Bronchial epithelial cell (primary cell): ENCODE data around the gene MFRP. TPM values are rescaled to one million over a fixed set of nuclear protein-coding genes. Genes with fewer than 3 reads are reported as not detected.

Source experiments
- DNase-seq: peaks from one replicate; pipeline ENCODE4 v3.0.0-alpha.2; 2010; ENCODE audit warnings: low read depth
- FAIRE-seq: peaks from 2 replicates; lab custom pipeline; 2011; peaks lifted over from hg19 to GRCh38; lab: Jason Lieb, UNC
- H3K27me3 ChIP-seq: 2 replicates; pipeline ENCODE4 v1.5.1; 2011; ENCODE audit warnings: low read length; ENCODE audit not compliant: control insufficient read depth, insufficient read depth
- H3K36me3 ChIP-seq: 2 replicates; pipeline ENCODE4 v1.5.1; 2011; ENCODE audit warnings: low read length; ENCODE audit not compliant: control insufficient read depth, insufficient read depth
- H3K4me3 ChIP-seq: 2 replicates; pipeline ENCODE4 v1.5.1; 2011; ENCODE audit warnings: mild to moderate bottlenecking, low read depth, low read length, control low read depth
- total RNA-seq: library from RNA; depleted of rRNA; stranded (reverse); fragments of >200 nt; gene quantifications from 2 replicates; pipeline ENCODE4 v1.2.1, GENCODE V29; 2014
- TF ChIP-seq, protein P1 (sequence below): IDR thresholded peaks from 2 replicates; pipeline ENCODE4 v1.5.1; 2011; ENCODE audit warnings: mild to moderate bottlenecking, moderate library complexity, low read length, control low read depth, inconsistent platforms; ENCODE audit not compliant: insufficient read depth, severe bottlenecking

The MFRP gene
- total RNA-seq, 1 donor from 2014 or later: not detected

DNA sequence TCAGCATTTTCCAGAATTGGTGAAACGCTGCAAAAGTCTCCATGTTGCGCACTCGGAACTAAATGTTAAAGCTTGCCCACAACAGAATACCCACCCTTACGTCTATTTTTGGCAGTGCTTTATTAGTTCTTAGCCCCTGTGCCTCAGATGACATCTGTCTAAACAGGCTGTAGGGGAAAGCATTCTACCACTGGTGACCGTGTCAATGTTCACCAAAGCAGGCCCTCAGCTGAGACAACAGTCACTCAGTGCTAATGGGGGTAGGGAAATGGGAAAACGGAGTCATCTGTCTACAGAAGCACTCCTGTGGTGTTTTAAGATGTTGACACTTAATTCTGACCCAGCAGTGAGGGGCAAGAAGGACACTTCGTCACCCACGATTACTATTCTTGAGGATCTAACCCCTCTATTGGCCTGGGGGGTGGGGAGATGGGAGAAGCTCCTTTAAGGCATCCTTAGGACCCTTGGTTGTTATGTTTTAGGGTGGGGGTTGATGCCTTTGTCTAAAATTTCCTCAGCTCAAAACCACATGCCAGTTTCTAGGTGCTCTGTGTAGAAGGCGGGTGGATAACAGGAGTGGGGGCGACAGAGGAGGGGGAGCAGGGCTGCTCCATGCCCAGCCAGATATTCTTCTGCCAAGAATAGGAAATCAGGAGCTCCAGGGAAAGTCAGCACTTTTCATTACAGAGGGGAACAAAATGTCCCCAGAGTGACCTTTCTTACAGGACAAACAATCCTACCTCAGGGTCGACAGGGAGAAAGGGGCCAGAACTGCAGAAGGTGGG, 15.6 kb upstream of the MFRP start:
- TF ChIP-seq, protein P1, sequence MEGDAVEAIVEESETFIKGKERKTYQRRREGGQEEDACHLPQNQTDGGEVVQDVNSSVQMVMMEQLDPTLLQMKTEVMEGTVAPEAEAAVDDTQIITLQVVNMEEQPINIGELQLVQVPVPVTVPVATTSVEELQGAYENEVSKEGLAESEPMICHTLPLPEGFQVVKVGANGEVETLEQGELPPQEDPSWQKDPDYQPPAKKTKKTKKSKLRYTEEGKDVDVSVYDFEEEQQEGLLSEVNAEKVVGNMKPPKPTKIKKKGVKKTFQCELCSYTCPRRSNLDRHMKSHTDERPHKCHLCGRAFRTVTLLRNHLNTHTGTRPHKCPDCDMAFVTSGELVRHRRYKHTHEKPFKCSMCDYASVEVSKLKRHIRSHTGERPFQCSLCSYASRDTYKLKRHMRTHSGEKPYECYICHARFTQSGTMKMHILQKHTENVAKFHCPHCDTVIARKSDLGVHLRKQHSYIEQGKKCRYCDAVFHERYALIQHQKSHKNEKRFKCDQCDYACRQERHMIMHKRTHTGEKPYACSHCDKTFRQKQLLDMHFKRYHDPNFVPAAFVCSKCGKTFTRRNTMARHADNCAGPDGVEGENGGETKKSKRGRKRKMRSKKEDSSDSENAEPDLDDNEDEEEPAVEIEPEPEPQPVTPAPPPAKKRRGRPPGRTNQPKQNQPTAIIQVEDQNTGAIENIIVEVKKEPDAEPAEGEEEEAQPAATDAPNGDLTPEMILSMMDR: no peak
- Histone ChIP-seq H3K36me3 (no peaks in the 10 kb centered on the region), H3K4me3 (no peak overlapping the region), H3K27me3 (no peaks in the 10 kb centered on the region)
- DNase-seq (no peak), FAIRE-seq (peak; percentile 52)

DNA sequence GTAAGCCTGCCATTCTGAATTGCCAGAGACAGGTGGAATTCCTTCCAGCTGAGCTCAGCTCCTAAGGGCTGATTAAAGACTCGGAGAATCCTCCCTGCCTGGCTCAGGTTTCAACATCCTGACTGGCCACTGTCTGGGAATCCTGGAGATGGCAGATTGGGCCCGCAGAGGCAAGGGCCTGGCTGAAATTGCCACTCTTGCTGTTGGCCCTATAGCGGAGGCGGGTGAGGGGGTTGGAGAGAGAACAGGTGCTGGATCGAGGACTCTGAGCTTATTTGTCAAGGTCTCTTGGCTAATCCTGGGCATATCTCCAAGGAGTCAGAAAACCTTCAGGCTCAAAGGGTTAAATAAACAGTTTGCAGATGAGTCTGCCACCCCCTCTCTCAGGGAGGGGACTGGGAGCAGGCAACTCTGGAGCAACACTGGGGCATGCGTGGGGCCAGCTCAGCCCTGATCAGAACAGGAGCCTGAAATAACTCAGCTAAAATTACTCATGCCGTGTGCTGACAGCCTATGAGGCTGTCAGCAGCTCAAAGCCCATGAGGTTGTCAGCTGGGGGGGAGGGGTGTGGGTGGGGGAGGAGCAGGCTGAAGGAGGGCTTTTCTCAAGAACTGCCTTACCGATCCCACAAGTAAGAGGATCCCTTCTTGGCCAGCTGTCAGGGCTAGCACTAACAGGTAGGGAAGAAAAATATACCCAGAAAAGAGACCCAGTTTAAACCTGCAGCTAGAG, 14.7 kb upstream of the MFRP start:
- peak; percentile 80 for FAIRE-seq

DNA sequence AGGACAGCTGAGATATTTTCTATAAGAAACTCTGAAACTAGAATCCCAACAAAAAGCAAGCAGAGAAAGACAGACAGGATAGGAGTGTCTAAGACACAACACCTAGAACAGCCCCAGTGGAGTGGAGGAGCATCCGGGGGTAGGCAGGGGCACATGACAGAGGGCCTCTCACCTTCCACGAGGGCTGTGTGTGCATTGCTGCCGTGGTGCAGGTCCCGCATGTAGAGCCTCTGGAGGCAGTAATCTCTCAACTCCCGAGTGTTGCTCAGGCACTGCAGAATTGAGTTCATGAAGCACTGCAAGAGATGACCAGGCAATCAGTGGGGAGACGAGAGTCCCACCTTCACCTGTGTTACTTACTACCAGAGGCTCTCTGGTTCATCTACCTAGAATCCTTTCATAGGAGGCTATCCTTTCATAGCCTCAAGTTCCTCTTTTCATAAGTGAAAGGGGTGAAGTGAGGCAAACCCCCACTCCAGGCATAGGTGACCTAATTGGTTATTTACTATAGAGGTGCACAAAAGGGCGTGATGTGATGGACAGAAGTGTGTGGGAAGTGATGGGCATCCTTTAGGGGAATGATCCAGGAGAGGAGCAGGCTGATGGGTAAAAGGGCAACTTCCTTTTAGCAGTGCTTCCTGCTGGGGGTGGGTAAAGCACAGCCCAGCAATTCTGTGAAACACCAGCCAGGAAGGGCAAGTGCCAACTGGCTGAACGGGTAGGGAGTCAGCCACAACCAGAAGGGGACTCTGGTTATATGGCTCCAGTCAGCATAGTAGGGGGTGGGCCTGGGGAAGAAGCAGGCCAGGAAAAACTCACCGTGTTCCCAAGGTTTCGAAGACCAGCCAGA, 13.1 kb upstream of the MFRP start:
- Histone ChIP-seq H3K27me3 (no peaks in the 10 kb centered on the region), H3K4me3 (no peak overlapping the region), H3K36me3 (no peaks in the 10 kb centered on the region)
- FAIRE-seq (peak; percentile 13), DNase-seq (peak; percentile 80)
- TF ChIP-seq, protein P1: no peak

More for the DNA sequence above, 14.7 kb upstream of the MFRP start:
- Histone ChIP-seq H3K4me3 (no peak overlapping the region), H3K36me3 (no peaks in the 10 kb centered on the region), H3K27me3 (no peaks in the 10 kb centered on the region)
- DNase-seq: peak; percentile 98
- TF ChIP-seq, protein P1: no peak

DNA sequence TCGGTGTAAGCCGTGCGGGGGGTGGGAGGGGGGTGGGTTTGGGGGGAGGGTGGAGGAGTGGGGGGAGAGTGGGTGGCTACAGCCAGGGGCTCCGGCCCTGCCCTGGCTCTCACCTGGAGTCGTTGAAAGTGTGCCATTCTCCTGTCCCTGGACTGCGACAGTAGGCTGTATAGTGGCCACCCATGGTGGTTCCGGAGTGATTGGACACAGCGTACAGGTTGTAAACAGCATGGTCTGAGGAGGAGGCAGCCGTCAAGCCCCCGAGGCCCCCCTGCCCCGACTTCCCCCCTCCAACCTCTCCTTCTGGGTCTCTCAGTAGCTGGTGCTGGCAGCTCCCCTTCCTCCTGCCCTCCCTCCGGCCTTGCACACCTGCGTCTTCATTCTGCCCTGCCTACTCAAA, 10.6 kb upstream of the MFRP start:
- Histone ChIP-seq H3K36me3 (no peaks in the 10 kb centered on the region), H3K4me3 (no peak overlapping the region), H3K27me3 (no peaks in the 10 kb centered on the region)
- DNase-seq: no peak
- no peak for FAIRE-seq
- TF ChIP-seq, protein P1: no peak

DNA sequence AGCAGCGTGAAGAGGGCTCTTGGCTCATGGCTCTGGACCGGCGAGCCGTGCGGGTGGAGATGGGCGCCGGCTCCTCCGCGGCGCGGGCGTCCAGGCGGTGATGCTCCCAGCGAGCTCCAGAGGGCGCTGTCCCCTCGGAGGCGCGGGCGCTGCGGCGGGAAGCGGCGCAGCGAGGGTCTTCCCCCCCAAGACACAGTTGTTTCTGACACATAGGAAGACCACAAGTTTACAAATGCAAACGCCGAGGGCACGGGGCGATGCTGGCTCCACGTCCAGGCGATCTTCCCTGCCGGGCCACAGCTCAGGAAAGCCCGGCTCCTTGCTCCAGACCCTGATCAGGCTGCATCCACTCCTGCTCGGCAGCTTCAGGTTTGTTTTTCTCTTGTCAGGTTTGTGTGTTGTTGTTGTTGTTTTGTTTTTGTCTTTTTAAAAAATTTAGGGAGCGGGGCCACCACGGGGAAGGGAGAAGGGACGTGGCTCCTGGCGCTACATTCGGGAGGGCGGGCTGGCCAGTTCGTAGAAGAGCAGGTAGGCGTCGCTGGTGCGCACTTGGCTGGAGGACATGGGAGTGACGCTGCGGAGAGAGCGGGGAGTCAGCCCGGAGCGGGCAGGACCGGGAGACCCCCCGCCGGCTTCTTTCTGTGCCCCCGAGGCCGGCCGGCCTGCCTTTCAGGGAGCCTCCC, 10.0 kb upstream of the MFRP start:
- FAIRE-seq: no peak
- Histone ChIP-seq H3K4me3 (peak overlapping the region; percentile 38), H3K36me3 (no peaks in the 10 kb centered on the region), H3K27me3 (no peaks in the 10 kb centered on the region)
- no peak for DNase-seq
- TF ChIP-seq, protein P1: peak; percentile 88
